HFF-Myc (cell line): ENCODE measurements around the gene KRT82.
"Not testable (repeated sequence)": the region's sequence is repeated elsewhere in the genome, so short reads cannot be mapped to it uniquely, and the experiment has no call there.

ENCODE experiments used
- DNase-seq: peaks from one replicate; pipeline ENCODE4 v3.0.0-alpha.2; 2011; ENCODE audit warnings: low read depth; ENCODE audit errors: extremely low read depth
- H3K4me3 ChIP-seq: replicated peaks from 2 replicates; pipeline ENCODE4 v1.5.1; 2011; ENCODE audit warnings: low read depth, mild to moderate bottlenecking, control low read depth, low read length
- TF ChIP-seq, protein P1 (sequence below): IDR thresholded peaks from 2 replicates; pipeline ENCODE4 v1.5.1; 2012; ENCODE audit warnings: mild to moderate bottlenecking, low read depth, low read length, control low read depth; ENCODE audit errors: missing control alignments

Gene KRT82

GRCh38 chr12:52346593-52346992 is 59.5 kb downstream of the KRT82 start:
- TF ChIP-seq, protein P1, sequence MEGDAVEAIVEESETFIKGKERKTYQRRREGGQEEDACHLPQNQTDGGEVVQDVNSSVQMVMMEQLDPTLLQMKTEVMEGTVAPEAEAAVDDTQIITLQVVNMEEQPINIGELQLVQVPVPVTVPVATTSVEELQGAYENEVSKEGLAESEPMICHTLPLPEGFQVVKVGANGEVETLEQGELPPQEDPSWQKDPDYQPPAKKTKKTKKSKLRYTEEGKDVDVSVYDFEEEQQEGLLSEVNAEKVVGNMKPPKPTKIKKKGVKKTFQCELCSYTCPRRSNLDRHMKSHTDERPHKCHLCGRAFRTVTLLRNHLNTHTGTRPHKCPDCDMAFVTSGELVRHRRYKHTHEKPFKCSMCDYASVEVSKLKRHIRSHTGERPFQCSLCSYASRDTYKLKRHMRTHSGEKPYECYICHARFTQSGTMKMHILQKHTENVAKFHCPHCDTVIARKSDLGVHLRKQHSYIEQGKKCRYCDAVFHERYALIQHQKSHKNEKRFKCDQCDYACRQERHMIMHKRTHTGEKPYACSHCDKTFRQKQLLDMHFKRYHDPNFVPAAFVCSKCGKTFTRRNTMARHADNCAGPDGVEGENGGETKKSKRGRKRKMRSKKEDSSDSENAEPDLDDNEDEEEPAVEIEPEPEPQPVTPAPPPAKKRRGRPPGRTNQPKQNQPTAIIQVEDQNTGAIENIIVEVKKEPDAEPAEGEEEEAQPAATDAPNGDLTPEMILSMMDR, result no peak
- no peak for DNase-seq
- H3K4me3 ChIP-seq, result no peak overlapping the region

GRCh38 chr12:52345041-52345440 is 61.1 kb downstream of the KRT82 start:
- H3K4me3 ChIP-seq, DNase-seq: not testable (repeated sequence)

DNA sequence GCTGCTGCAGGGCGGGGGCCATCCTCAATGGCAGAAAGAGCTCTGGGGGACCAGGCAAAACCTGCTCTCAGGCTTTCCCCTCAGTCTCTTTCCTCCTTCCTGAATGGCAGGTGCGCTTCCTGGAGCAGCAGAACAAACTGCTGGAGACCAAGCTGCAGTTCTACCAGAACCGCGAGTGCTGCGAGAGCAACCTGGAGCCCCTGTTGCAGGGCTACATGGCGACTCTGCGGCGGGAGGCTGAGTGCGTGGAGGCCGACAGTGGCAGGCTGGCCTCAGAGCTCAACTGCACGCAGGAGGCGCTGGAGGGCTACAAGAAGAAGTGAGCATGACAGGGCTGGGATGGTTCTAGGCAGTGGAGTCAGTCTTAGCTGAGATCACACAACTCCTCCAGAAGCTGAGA is 62.0 kb downstream of the KRT82 start:
- H3K4me3 ChIP-seq, result no peak overlapping the region
- no peak for DNase-seq
- TF ChIP-seq, protein P1, result no peak
